ENCODE results near the gene SKP1.

- TF ChIP-seq CTCF (IDR thresholded peaks at IDR 0.05) (no peak), POLR2AphosphoS5 (IDR thresholded peaks at IDR 0.05) (no peak)
These were observed 33.3 kb downstream of the SKP1 start for GRCh38 chr5:134143431-134143830.
